Colon (tissue), 2 donors: ENCODE results near the gene ZC3H7B.

ENCODE experiments used
- FAIRE-seq: peaks from 2 replicates; lab custom pipeline; 2012; peaks lifted over from hg19 to GRCh38; lab: Jason Lieb, UNC
- donor health status: control.
- donor health status: control.

ZC3H7B gene

DNA sequence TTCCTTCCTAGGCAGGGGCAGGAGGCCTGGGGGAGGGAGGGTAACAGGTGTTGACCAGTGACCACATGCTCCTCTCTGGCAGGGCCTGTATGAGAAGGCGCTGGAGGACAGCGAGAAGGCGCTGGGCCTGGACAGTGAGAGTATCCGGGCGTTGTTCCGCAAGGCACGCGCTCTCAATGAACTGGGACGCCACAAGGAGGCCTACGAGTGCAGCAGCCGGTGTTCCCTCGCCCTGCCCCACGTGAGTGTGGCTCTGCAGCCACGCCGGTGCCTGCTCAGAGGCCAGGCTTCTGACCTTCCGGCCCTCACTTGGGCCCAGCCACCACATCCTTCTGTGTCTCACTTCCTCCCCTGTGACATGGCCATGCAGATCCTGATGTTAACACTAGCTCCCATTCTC, 25.8 kb downstream of the ZC3H7B start:
- FAIRE-seq: no peak

DNA sequence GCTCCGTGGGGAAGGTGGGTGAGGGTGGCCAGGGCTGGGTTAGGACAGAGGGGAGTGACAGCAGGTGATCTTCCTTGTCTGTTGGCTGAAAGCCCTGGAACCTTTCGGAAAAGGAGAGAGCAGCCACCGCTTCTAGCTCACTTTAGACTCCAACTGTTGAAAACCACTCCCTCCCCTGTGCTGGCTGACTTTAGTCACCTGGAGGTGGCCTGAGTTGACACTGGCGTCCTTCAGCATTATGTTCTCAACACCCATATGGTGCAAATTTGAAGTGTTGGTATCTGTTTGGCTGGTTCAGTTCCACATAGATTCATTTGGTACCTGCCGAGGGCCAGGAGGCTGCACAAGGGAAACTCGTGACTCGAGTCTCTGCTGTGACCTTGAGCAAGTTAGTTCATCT, 28.8 kb downstream of the ZC3H7B start:
- no peak for FAIRE-seq

- no peak for FAIRE-seq
These were observed 31.1 kb downstream of the ZC3H7B start for GRCh38 chr22:41332217-41332939.

DNA sequence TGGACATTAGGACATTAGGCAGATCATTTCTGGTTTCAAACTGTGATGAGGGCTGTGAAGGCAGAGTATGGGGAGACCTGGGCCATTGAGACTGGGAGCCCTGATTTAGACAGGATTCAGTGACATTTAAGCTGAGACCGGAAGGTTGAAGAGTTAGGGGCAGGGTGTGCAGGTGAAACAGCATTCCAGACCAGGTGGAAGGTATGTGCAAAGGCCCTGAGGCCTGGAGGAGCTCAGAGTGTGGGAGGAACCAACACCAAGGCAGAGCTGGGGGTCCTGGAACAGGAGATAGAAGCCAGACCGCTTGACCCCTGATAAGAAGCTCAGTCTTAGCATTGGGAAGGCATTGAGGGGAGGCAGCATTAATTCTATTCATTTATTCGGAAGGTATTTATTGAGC, 32.5 kb downstream of the ZC3H7B start:
- no peak for FAIRE-seq

DNA sequence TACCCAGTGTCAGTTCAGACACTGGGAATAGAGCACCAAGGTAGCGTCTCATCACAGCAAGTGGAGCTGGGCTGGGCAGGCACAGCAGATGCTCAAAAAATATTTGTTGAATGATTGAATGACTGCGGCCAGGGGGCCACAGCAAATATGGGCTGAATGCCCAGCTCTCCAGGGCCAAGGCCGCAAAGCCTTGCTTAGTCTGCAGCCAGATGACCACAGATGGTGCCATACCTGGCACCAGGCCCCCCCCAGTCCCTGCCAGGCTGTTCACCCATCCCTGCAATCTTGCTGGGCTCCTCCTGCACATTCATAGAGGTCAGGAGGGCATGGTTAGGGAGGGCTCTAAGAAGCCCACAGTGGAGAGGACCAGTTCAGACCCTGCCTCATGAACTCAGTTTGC, 32.9 kb downstream of the ZC3H7B start:
- no peak for FAIRE-seq

DNA sequence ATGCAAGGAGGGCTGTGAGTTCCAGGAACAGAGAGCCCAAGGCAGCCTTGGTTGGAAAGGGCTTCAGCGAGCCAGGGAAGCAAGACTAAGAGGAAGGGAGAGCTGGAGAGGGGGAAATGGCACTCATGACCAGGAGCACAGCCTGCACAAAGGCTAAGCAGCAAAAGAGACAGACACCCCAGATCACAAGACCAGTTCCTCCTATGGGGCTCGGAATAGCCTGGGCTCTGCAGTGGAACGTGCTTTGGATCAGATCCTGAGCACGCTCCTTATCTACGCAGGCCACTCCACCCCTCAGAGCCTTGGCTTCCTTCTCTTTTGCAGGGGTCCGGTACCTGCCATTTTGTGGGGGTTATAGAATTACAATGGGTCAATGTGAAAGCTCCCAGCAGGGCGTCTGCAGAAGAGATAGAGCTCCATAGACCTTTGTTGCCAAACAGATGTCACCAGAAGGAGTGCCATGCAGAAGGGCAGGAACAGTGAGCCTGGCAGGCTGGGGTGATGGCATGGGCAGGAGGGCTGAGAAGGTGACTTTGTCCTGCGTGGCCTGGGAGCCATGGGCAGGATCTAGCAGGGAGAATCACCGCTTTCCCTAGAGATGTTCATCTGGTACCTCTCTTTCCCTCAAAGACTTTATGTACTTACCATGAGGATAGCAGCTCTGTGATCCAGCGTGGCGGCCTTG, 33.8 kb downstream of the ZC3H7B start:
- no peak for FAIRE-seq

- FAIRE-seq: no peak
These were observed 37.4 kb downstream of the ZC3H7B start for GRCh38 chr22:41338614-41339212.

DNA sequence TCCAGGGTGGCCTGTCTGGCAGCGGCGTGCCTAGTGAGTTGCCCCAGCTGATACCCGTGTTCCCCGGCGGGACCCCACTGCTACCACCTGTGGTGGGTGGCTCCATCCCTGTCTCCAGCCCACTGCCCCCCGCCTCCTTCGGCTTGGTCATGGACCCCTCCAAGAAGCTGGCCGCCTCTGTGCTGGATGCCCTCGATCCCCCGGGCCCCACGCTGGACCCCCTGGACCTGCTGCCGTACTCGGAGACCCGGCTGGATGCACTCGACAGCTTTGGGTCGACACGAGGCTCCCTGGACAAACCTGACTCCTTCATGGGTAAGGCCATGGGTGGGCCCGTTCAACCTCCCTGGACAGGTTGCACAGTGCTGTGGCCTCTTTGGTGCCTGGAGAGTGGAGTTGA, 38.5 kb downstream of the ZC3H7B start:
- no peak for FAIRE-seq

GRCh38 chr22:41340357-41340756, 39.0 kb downstream of the ZC3H7B start:
- FAIRE-seq: no peak

DNA sequence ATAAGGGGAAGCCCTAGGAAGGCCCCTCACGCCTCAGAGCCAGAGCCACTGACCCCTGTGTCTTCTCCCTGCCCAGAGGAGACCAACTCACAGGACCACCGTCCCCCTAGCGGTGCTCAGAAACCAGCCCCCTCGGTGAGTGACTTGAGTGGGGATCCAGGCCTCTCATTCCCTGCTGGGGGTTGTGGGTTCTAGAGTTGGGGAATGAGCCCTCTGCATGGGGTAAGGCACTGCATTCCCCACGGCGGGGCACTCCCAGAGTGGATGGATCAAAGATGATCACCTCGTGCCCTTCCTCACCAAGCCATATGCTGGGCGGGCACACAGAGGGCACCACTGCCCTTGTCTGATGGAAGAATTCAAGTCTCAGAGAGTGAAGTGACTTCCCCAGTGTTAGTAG, 39.7 kb downstream of the ZC3H7B start:
- FAIRE-seq: no peak

DNA sequence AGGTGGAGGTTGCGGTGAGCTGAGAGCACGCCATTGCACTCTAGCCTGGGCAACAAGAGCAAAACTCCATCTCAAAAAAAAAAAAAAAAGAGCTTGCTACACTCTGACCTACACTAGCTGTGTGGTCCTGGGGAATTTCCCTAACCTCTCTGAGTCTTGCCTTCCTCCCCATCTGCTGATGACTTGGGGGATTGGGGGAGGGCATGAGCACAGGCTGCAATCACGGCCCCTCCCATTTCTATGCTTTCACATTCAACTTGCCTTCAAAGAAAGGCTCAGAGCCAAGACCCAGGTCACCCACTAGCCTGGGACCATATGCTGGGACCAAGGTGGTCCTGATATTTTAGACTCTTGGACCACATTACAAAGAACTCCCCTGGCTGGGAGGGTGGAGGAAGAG, 40.7 kb downstream of the ZC3H7B start:
- no peak for FAIRE-seq

- no peak for FAIRE-seq
These were observed 42.0 kb downstream of the ZC3H7B start for GRCh38 chr22:41343300-41343699.

DNA sequence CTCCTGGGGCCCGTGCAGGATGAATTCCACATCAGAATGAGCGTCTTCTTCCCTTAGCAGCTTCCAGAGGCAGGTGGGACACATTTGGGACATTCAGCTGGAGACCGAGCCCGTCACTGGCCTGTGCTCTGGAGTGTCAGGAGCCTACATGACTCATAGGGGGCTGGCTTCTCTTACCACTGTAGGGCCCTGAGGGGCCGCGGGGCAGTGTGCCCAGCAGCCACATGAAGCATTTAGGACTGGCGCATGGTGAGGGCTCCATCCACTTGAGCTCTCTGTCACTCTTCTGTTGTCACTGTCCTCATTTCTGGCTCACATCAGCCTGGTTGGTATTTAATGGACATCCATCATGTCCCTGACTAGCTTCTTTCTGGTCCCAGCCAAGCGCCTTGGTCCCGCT, 42.4 kb downstream of the ZC3H7B start:
- no peak for FAIRE-seq

DNA sequence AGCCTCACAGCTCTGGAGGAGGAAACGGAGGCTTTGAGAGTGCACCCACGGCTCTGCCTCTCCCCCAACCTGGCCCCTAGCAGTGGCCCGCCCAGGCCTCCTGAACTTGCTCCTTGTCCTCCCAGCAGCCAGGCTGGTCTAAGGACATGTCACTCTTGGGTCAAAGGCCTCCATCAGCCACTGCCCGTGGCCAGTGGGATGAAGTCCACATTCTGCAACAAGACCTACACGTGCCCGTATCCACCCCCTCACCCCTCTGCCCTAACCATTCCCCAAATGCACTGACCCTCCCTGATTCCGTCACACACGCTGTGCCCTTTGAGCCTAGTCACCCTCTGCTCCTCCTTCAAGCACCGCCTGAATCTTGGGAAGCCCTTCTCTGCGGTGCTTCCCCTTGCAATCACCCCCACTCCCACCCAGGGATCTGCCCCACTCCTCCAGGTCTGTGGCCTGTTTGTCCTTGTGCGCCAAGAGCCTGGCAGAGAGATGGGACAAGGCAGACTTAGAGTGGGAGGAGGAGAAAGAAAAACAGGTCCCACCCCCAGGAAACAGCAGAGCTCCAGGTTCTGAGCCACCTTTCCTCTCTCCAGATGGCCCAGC, 43.0 kb downstream of the ZC3H7B start:
- no peak for FAIRE-seq

DNA sequence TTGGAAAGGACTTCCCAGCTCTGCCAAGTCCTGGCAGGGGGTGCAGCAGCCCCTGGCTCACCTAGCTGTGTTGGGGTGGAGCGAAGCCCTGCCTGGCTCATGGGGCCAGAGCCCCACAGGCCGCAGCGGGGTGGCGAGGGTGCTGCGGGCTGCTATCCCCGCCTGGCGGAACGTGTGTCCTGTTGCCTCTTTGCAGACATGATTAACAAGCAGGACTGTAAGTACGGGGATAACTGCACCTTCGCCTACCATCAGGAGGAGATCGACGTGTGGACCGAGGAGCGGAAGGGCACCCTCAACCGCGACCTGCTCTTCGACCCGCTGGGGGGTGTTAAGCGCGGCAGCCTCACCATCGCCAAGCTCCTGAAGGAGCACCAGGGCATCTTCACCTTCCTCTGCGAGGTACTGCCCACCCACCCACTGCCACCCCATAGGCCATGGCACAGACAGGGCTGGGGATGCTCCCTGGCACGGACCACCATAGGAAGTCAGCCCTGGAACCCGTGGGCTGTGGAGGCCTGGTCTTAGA, 44.5 kb downstream of the ZC3H7B start:
- FAIRE-seq: no peak

- no peak for FAIRE-seq
These were observed 45.9 kb downstream of the ZC3H7B start for GRCh38 chr22:41347066-41347859.

DNA sequence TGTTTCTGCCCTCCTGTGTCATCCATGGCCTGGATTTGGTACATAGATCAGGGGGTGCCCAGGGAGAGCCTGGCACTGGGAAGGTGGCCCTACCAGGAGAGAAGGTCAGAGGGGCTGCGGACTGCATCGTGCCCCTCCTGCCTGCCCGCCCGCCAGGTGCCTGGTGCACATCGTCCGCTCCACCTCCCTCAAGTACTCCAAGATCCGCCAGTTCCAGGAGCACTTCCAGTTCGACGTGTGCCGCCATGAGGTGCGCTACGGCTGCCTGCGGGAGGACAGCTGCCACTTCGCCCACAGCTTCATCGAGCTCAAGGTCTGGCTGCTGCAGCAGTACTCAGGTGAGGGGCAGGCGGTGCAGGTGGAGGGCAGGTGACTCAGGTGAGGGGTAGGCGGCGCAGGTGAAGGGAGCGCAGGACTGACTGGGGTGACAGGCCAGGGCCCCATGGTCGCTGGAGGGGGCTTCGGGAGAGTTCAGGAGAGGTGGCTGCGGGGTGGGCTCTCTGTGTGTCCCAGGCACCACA, 47.7 kb downstream of the ZC3H7B start:
- FAIRE-seq: no peak

GRCh38 chr22:41350087-41350486, 48.8 kb downstream of the ZC3H7B start:
- FAIRE-seq: no peak

GRCh38 chr22:41351011-41351410, 49.7 kb downstream of the ZC3H7B start:
- no peak for FAIRE-seq

DNA sequence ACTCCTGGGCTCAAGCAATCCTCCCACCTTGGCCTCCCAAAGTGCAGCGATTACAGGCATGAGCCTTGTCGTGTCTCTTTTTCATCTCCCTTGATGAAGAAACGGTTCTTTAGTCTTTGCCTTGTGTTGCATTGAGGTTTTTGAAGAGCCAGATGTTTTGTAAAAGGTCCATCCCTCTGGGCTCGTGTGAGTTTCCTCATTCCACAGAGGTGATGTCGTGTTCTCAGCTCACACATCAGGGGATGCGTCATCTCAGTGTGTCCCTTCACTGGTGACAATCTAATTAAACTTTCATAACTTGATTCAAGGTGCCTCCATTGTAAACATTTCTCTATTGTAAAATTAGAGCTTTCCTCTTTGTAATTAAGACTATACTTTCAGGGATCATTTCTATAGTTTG, 50.7 kb downstream of the ZC3H7B start:
- FAIRE-seq: no peak

DNA sequence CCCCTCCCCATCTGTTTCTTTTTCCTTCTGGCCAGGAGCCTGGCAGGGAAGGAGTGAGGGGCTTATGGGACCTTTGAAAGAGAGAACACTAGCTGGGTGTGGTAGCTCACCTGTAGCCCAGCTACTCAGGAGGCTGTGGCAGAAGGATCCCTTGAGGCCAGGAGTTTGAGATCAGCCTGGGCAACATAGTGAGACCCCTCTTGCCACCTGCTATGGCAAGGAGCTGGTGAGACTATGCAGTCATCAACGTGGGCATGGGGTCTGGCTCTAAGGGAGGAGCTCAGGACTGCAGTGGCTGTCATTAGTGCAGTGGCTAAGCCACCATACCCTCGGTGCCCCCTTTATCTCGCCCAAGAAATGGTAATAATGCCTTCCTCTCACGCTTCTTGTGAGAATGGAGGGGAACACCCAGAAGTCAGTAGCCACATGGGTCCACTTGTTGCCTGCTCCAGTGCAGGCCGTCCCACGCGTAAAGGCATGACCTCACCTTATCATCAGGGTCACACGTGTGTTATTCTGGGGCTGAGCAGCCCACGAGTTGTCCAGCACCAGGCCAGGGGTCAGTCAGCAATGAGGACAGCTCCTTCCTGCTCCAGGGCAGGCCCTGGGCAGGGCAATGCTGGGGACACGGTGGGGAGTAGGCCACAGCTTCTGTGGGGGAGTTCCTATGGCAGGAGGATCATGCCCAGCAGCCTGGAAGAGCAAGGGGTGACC, 52.7 kb downstream of the ZC3H7B start:
- FAIRE-seq: no peak
